HG03039 (cell line): ENCODE data around the gene TRPM6.

Experiments used
- ATAC-seq: cut with Tn5 transposase; IDR thresholded peaks from one replicate; pipeline ENCODE4 v1.9.1; 2021; ENCODE audit warnings: mild to moderate bottlenecking, moderate library complexity; ENCODE audit not compliant: unreplicated experiment

Gene TRPM6

GRCh38 chr9:74724317-74724716 lies 163.4 kb downstream of the TRPM6 start:
- ATAC-seq: no peak

GRCh38 chr9:74721696-74722660 lies 165.7 kb downstream of the TRPM6 start:
- ATAC-seq: no peak

- no peak for ATAC-seq
These were observed 168.4 kb downstream of the TRPM6 start for GRCh38 chr9:74719306-74719705.

- ATAC-seq: no peak
These were observed 169.0 kb downstream of the TRPM6 start for GRCh38 chr9:74718709-74719108.

GRCh38 chr9:74711341-74711740 lies 176.4 kb downstream of the TRPM6 start:
- no peak for ATAC-seq

- no peak for ATAC-seq
These were observed 190.2 kb downstream of the TRPM6 start for GRCh38 chr9:74697535-74697934.

- no peak for ATAC-seq
These were observed 191.2 kb downstream of the TRPM6 start for GRCh38 chr9:74696520-74696919.

- no peak for ATAC-seq
These were observed 196.7 kb downstream of the TRPM6 start for GRCh38 chr9:74691058-74691457.

GRCh38 chr9:74683322-74683721 lies 204.4 kb downstream of the TRPM6 start:
- no peak for ATAC-seq

GRCh38 chr9:74681906-74682305 lies 205.8 kb downstream of the TRPM6 start:
- no peak for ATAC-seq

- ATAC-seq: no peak
These were observed 213.6 kb downstream of the TRPM6 start for GRCh38 chr9:74674077-74674476.
